CD4-positive, alpha-beta T cell treated with Interleukin-4 for 1 hour (primary cell): ENCODE measurements around the gene KIFC3.
"Not testable (repeated sequence)": the region's sequence is repeated elsewhere in the genome, so short reads cannot be mapped to it uniquely, and the experiment has no call there.

Source experiments
- DNase-seq, 2 donors: peaks; one replicate each; pipeline ENCODE4 v3.0.0-alpha.2; 2020 to 2022

Gene KIFC3

GRCh38 chr16:57825298-57826044 lies 23.2 kb upstream of the KIFC3 start:
- no peak for DNase-seq

DNA sequence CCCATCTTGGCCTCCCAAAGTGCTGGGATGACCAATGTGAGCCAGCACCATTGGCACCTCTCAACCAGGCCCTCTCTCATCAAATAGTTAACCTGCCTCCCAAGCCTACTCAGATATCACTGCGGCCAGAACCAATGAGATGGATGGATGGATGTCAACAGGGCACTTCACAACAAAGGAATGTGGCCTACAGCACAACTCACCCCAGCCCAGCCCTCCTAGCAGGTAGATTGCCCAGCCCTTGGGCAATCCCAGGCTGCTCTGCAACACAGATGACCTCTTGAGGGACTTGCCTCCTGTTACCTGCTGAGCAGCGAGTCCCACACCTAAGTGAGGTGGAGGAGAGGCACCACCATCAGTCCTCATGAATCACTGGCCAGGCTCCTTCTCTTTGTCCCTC lies 22.6 kb upstream of the KIFC3 start:
- DNase-seq, result no peak

DNA sequence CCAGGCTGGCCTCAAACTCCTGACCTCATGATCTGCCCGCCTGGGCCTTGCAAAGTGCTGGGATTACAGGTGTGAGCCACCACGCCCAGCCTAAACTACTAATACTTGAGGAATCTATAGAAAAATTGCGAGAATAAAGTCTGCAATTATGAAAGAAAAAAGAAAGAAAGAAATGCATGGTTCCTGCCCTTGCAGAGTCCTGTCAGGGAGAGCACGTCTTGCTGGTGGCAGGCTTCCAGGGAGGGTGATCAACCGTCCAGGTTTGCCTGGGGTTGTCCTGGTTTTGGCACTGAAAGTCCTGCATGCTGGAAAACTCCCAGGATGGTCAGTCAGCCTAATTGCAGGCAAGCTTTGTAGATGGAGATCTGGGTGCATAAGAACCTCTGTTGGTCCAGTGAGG lies 21.5 kb upstream of the KIFC3 start:
- DNase-seq, result no peak

- no peak for DNase-seq
Measured at GRCh38 chr16:57822856-57823255, 20.6 kb upstream of the KIFC3 start.

DNA sequence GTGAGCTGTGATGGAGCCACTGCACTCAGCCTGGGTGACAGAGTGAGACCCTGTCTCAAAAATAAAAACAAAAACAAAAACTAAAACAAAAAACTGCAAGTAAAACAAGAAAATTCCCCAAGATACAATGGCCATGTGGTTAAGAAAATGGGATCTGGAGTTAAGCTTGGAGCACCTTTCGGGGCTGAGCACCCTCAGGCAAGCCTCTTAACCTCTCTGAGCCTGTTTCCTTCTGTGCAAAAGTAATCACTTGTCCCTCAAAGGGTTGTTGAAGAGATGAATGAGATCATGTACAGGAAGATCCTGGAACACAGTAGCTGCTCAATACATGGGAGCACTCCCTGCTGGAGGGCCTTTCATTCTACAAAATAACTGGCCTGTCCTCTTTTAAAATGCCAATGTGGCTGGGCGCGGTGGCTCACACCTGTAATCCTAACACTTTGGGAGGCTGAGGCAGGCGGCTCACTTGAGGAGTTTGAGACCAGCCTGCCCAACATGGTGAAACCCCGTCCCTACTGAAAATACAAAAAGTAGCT lies 19.8 kb upstream of the KIFC3 start:
- DNase-seq, result no peak

GRCh38 chr16:57821149-57821971 lies 19.1 kb upstream of the KIFC3 start:
- no peak for DNase-seq

DNA sequence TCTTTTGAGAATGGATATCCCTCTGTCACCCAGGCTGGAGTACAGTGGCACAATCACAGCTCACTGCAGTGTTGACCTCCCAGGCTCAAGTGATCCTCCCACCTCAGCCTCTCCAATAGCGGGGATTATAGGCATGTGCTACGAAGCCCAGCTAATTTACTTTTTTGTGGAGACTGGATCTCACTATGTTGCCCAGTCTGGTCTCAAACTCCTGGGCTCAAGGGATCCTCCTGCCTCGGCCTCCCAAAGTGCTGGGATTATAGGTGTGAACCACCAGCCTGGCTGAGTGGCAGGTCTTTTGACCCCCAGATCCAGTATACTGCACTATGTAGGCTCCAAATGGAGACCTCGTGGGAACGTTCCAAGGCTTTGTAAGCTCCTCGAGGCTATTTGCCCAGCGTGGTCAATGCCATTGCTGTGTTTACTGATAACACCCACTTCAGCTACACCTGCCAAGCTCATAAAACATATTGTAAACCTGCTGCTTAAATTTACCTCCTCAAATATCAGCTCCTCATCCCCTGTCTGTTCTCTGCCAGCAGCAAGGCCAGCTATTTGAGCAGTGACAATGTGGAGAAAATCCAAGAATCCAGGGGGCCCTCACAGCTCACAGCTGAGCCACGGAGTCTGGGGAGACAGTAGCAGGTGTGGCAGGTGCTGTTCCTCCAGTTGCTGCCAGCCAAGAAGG lies 16.2 kb upstream of the KIFC3 start:
- DNase-seq, result no peak

- no peak for DNase-seq
Measured at GRCh38 chr16:57817680-57818079, 15.4 kb upstream of the KIFC3 start.

DNA sequence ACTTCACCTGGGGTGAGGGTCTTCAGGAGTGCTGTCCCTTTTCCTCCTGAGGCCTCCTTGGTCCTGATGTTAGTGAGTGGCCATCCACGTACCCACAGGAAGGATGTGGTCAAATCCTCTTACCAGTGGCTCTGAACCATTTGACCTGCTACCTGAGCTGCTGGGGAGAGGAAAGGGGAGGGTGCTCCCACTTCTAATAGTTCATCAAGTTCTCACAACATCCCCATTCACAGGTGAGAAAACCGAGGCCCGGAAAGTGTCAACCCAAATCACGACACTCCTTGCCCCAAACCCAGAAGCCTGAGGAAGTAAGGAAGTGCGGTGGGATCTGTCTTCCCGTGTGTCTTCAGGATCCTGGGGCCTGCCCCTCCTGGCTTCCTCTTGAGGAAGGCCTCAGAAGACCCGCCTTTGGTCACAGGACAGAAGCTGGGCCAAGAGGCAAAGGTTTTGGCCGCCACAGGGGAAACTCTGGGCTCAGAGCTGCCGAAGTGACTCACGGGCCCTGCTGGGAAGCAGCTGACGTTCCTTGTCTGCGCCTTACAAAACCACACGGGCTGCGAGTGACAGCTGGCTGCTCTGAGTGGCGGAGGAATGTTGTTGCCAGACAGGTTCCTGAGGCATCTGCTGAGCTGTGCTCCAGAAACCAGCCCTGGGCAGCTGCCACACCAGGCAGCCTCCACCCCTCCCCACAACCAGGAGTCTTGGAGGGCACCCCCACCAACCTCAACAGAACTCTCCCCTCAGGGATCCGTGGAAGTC lies 13.9 kb upstream of the KIFC3 start:
- DNase-seq, result peak; percentile 36 to 60

- no peak for DNase-seq
Measured at GRCh38 chr16:57814896-57815295, 12.6 kb upstream of the KIFC3 start.

DNA sequence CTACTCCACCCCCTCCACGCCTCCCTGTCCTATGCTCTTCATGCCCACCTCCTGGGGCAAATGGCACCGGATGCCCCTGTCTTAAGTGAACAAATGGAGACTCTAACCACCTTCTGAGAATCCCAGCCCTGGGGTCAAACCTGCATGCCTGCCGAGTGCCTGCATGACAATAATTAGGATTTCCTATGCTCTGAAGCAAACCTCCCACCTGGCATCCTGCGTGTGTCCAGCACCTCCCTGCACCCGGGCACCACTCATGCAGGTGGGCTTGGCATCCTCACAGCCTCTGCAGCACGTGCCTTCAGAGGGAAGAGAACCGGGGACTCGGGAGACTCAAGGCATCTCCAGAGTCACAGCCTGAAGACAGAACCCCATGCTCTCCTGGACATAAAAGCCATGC lies 11.2 kb upstream of the KIFC3 start:
- DNase-seq, result no peak

DNA sequence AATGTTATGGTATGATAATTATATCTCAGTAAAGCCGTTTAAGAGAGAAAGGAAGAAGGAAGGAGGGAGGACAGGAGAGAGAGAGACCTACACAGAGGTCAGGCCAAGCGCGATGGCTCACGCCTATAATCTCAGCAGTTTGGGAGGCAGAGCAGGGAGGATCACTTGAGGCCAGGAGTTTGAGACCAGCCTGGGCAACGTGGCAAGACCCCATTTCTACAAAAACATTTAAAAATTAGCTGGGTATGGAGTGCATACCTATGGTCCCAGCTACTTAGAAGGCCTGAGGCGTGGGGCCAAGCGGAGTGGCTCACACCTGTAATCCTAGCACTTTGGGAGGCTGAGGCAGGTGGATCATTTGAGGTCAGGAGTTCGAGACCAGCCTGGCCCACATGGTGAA lies 9.0 kb upstream of the KIFC3 start:
- not testable (repeated sequence) for DNase-seq

DNA sequence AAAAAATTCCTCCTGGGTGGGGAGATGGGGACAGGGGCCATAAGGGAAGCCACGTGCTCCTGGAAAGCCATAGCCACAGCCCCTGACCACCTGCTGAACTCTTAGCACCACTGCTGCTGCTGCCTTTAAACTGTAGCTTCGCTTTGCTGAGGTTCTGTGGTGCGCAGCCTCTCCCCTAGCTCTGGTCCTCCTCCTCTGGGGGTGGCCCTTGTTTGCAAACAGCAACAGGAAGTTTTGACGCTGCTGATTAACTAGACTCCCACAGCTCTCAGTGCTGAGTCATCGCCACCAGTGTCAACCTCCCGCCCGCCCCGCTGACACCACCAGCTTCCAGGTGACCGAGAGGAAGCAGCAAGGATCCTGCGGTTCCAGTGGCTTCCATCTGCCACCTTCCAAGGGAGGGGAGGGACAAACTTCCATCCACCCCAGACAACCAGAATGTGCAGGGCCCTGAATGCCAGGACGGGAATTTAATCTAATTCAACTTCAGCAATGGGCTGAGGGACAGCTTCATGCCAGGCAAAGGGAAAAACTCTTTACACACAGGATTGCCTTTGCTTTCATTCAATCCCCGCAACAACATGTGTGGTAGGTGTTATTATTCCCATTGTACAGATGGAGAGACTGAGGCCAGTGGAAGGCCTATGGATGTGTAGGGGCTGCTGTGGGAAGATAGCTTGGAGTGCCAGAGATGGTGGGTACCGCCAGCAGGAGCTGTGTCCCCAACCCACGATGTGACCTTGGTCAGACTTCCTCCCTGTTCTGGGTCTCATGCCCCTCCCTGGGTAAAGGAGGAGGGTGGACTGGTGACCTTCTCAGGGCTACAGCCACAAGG lies 8.1 kb upstream of the KIFC3 start:
- peak; percentile 82 to 85 for DNase-seq

DNA sequence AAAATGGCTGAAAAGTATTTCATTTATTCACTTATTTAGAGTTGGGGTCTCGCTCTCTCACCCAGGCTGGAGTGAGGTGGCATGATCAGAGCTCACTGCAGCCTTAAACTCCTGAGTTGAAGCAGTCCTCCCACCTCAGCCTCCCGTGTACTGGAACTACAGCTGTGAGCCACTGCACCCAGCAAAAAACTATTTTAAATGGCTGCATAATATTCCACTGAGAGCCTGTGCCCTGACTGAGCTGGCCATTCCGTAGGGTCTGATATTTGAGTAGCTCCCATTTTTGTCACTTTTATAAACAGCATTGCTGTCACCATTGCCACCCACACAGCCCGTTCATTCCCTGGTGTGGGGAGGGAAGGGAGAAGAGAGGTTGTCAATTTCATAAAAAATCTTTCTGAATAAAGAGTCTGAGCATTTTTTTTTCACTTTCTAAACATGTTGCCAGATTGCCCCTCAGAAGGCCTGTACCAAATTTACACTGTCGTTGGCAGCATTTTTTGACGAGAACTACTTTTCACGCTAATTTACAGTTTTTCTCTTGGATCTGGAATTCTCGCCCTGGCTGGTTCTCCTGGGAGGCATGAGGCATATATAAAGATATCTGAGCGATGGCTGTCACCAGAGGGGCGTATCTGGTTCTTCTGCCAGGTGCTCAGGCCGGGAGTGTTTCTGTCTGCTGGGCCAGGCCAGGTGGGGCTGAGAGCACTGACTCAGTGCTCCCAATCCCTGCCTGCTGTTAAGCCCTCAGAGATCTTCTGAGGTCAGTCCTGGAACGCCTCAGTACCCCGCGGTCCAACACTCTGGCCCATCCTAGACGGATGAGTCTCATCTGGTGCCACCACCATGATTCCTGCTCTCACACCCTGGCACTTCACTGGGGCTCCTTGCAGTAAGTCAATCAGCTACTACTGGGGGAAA lies 7.2 kb upstream of the KIFC3 start:
- DNase-seq, result no peak

GRCh38 chr16:57808589-57809228 lies 6.4 kb upstream of the KIFC3 start:
- no peak for DNase-seq

- DNase-seq, result peak; percentile 60 to 62
Measured at GRCh38 chr16:57807968-57808528, 5.8 kb upstream of the KIFC3 start.

DNA sequence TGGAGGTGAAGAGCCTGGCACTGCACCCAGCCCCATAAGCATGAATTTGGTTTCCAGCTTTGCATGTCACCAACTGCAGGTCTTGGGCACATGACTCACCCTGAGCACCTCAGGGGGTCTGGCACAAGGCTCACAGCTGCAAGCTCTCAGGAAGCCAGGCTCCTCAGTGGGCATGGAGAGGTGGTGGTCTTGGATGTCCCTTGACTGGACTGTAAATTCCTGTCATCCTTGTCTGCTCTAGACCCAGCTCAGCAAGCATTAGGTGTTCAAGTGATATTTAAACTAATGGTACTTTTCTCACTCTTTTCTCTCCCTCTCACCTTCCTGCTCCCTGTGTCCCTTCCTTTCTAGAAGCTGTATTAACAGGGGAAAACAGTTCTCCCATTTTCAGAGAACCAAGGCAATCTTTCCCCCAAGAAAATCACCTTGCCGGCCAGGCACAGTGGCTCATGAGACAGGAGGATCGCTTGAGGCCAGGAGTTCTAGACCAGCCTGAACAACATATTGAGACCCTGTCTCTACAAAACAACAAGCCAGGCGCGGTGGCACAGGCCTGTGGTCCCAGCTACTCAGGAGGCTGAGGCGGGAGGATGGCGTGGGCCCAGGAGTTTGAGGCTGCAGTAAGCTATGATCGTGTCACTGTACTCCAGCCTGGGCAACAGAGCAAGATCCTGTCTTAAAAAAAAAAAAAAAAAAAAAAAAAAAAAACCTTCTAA lies 5.1 kb upstream of the KIFC3 start:
- no peak for DNase-seq

GRCh38 chr16:57805176-57805575 lies 2.9 kb upstream of the KIFC3 start:
- DNase-seq, result no peak
